ENCODE data around the gene SLC6A2. TPM values are rescaled to one million over a fixed set of nuclear protein-coding genes. Genes with fewer than 3 reads are reported as not detected.

Gene SLC6A2
- total RNA-seq, 1 donor from 2014 or later = not detected

GRCh38 chr16:55621771-55622170 lies 34.0 kb upstream of the SLC6A2 start:
- Mint-ChIP-seq H3K4me3 (no peak overlapping the region), H3K36me3 (no peaks in the 10 kb centered on the region), H3K4me1 (no peaks in the 10 kb centered on the region), H3K9me3 (peaks cover 9% of the 10 kb centered on the region), H3K27ac (no peak overlapping the region), H3K27me3 (ENCODE audit: insufficient read depth, low read depth) (peaks cover 4% of the 10 kb centered on the region)
- Histone ChIP-seq H3K36me3 (no peaks in the 10 kb centered on the region), H4K20me1 (ENCODE audit: low read depth) (no peaks in the 10 kb centered on the region), H3K27me3 (no peaks in the 10 kb centered on the region), H3K27ac (no peak overlapping the region), H3K9ac (no peak overlapping the region), H3K9me3 (ENCODE audit: low read depth) (no peaks in the 10 kb centered on the region), H2AFZ (replicated peaks) (no peak overlapping the region), H3K4me1 (no peaks in the 10 kb centered on the region), H3K4me3 (no peak overlapping the region), H3K79me2 (ENCODE audit: low read depth) (no peaks in the 10 kb centered on the region), H3F3A (ENCODE audit: low read depth) (no peaks in the 10 kb centered on the region), H3K4me2 (no peak overlapping the region)
- no peak for TF ChIP-seq EZH2 (IDR thresholded peaks at IDR 0.05)
- TF ChIP-seq CTCF (IDR thresholded peaks at IDR 0.05) = no peak
- TF ChIP-seq EZH2phosphoT487 (IDR thresholded peaks at IDR 0.05) = no peak
- DNase-seq (ENCODE audit: low spot score) = no peak

- H3K27me3 ChIP-seq = no peaks in the 10 kb centered on the region
- H3K27me3 Mint-ChIP-seq (ENCODE audit: insufficient read depth, low read depth) = peaks cover 6% of the 10 kb centered on the region
Measured at GRCh38 chr16:55622272-55622671, 33.5 kb upstream of the SLC6A2 start.

GRCh38 chr16:55622930-55623561 lies 32.7 kb upstream of the SLC6A2 start:
- H3K4me1 Mint-ChIP-seq = no peaks in the 10 kb centered on the region
- Histone ChIP-seq H3K4me3 (no peak overlapping the region), H3K36me3 (no peaks in the 10 kb centered on the region), H3K9ac (no peak overlapping the region), H3F3A (ENCODE audit: low read depth) (no peaks in the 10 kb centered on the region), H3K79me2 (ENCODE audit: low read depth) (no peaks in the 10 kb centered on the region), H3K4me2 (no peak overlapping the region), H3K27ac (no peak overlapping the region), H3K27me3 (no peaks in the 10 kb centered on the region), H4K20me1 (ENCODE audit: low read depth) (no peaks in the 10 kb centered on the region), H3K4me1 (no peaks in the 10 kb centered on the region), H3K9me3 (ENCODE audit: low read depth) (no peaks in the 10 kb centered on the region), H2AFZ (replicated peaks) (peak overlapping the region; percentile 68)
- TF ChIP-seq EZH2phosphoT487 (IDR thresholded peaks at IDR 0.05) (no peak), EZH2 (IDR thresholded peaks at IDR 0.05) (no peak), CTCF (IDR thresholded peaks at IDR 0.05) (peak; percentile 58)
- H3K4me3 Mint-ChIP-seq = no peak overlapping the region
- no peaks in the 10 kb centered on the region for H3K36me3 Mint-ChIP-seq
- DNase-seq (ENCODE audit: low spot score) = peak; percentile 50
- H3K27me3 Mint-ChIP-seq (ENCODE audit: insufficient read depth, low read depth) = peaks cover 6% of the 10 kb centered on the region
- no peak overlapping the region for H3K27ac Mint-ChIP-seq
- peaks cover 6% of the 10 kb centered on the region for H3K9me3 Mint-ChIP-seq

More at GRCh38 chr16:55622272-55622671, 33.5 kb upstream of the SLC6A2 start:
- H3K27ac ChIP-seq = no peak overlapping the region
- H2AFZ ChIP-seq (replicated peaks) = no peak overlapping the region
- H3K9me3 ChIP-seq (ENCODE audit: low read depth) = no peaks in the 10 kb centered on the region
- no peaks in the 10 kb centered on the region for H3K4me1 Mint-ChIP-seq
- no peaks in the 10 kb centered on the region for H3K36me3 ChIP-seq
- H4K20me1 ChIP-seq (ENCODE audit: low read depth) = no peaks in the 10 kb centered on the region
- no peaks in the 10 kb centered on the region for H3F3A ChIP-seq (ENCODE audit: low read depth)
- DNase-seq (ENCODE audit: low spot score) = no peak
- H3K36me3 Mint-ChIP-seq = no peaks in the 10 kb centered on the region
- no peaks in the 10 kb centered on the region for H3K4me1 ChIP-seq
- H3K79me2 ChIP-seq (ENCODE audit: low read depth) = no peaks in the 10 kb centered on the region
- no peak overlapping the region for H3K4me3 Mint-ChIP-seq
- no peak for TF ChIP-seq CTCF (IDR thresholded peaks at IDR 0.05)
- TF ChIP-seq EZH2 (IDR thresholded peaks at IDR 0.05) = no peak
- TF ChIP-seq EZH2phosphoT487 (IDR thresholded peaks at IDR 0.05) = no peak
- H3K9me3 Mint-ChIP-seq = peaks cover 4% of the 10 kb centered on the region
- no peak overlapping the region for H3K27ac Mint-ChIP-seq
- H3K4me3 ChIP-seq = no peak overlapping the region
- no peak overlapping the region for H3K9ac ChIP-seq
- no peak overlapping the region for H3K4me2 ChIP-seq

All from neural progenitor cell (in vitro differentiated cells).